Keratinocyte (primary cell): ENCODE measurements around the gene PFKFB4. TPM values are rescaled to one million over a fixed set of nuclear protein-coding genes. Genes with fewer than 3 reads are reported as not detected.

Experiments
- DNase-seq: peaks from one replicate; pipeline ENCODE4 v3.0.0-alpha.2; 2011; ENCODE audit warnings: low read depth, missing footprints, low spot score
- FAIRE-seq: peaks from 2 replicates; lab custom pipeline; 2011; peaks lifted over from hg19 to GRCh38; lab: Jason Lieb, UNC
- H2AFZ ChIP-seq: 2 replicates; pipeline ENCODE4 v1.6.0; 2012; ENCODE audit warnings: low read length, control low read depth, inconsistent platforms; ENCODE audit not compliant: control insufficient read depth
- H3K27ac ChIP-seq: 2 replicates; pipeline ENCODE4 v1.5.1; 2011; ENCODE audit warnings: low read length; ENCODE audit not compliant: control insufficient read depth, insufficient read depth
- H3K27me3 ChIP-seq: 3 replicates; pipeline ENCODE4 v1.6.0; 2011; ENCODE audit warnings: low read length; ENCODE audit not compliant: control insufficient read depth, insufficient read depth; ENCODE audit errors: extremely low read depth
- H3K36me3 ChIP-seq, 2 experiments: 2 replicates in 1 of 2; 3 replicates in 1 of 2; pipeline ENCODE4 v1.5.1; 2011; ENCODE audit warnings: low read length in 2 of 2, mild to moderate bottlenecking in 1 of 2; ENCODE audit not compliant: control insufficient read depth in 2 of 2, insufficient read depth in 2 of 2; ENCODE audit errors: extremely low read depth in 1 of 2
- H3K4me1 ChIP-seq: 3 replicates; pipeline ENCODE4 v1.5.1; 2011; ENCODE audit warnings: low read length; ENCODE audit not compliant: control insufficient read depth, insufficient read depth; ENCODE audit errors: extremely low read depth
- H3K4me2 ChIP-seq: 3 replicates; pipeline ENCODE4 v1.6.0; 2011; ENCODE audit warnings: low read depth, low read length; ENCODE audit not compliant: control insufficient read depth, insufficient read depth; ENCODE audit errors: extremely low read depth
- H3K4me3 ChIP-seq, 3 experiments: fragments of 200-600 bp in 1 of 3; sonication (generic) in 1 of 3; 2 replicates in 2 of 3; 3 replicates in 1 of 3; pipeline ENCODE4 v1.5.1; 2011 to 2016; ENCODE audit warnings: low read length in 3 of 3, mild to moderate bottlenecking in 3 of 3, control low read depth in 2 of 3, inconsistent platforms in 1 of 3, low read depth in 1 of 3, mixed read lengths in 1 of 3, mixed run types in 1 of 3, moderate library complexity in 1 of 3; ENCODE audit not compliant: control insufficient read depth in 2 of 3, insufficient read depth in 2 of 3; ENCODE audit errors: extremely low read depth in 1 of 3
- H3K79me2 ChIP-seq: 2 replicates; pipeline ENCODE4 v1.6.0; 2012; ENCODE audit warnings: low read length; ENCODE audit not compliant: control insufficient read depth, insufficient read depth
- H3K9ac ChIP-seq: 3 replicates; pipeline ENCODE4 v1.6.0; 2011; ENCODE audit warnings: low read length; ENCODE audit not compliant: control insufficient read depth, insufficient read depth; ENCODE audit errors: extremely low read depth
- H3K9me1 ChIP-seq: 3 replicates; pipeline ENCODE4 v1.6.0; 2011; ENCODE audit warnings: low read length; ENCODE audit not compliant: control insufficient read depth, insufficient read depth; ENCODE audit errors: extremely low read depth
- H3K9me3 ChIP-seq: 2 replicates; pipeline ENCODE4 v1.5.1; 2012; ENCODE audit warnings: low read depth, low read length; ENCODE audit not compliant: control insufficient read depth
- H4K20me1 ChIP-seq: 3 replicates; pipeline ENCODE4 v1.6.0; 2011; ENCODE audit warnings: low read length; ENCODE audit not compliant: control insufficient read depth, insufficient read depth; ENCODE audit errors: extremely low read depth
- EZH2 ChIP-seq: IDR thresholded peaks from one replicate; pipeline ENCODE4 v1.6.1; 2012; ENCODE audit warnings: inconsistent platforms, mild to moderate bottlenecking, low read length, moderate library complexity
- dilution Hi-C: fragments of 300-500 bp; cut with MboI; formaldehyde crosslinking; loops from one replicate; pipeline ENCODE4 v1.7.0; 2020; ENCODE audit warnings: low sequenced_read_pairs; ENCODE audit not compliant: extremely low pct_ligation_motif_present
- polyA plus RNA-seq, 5 experiments: library from polyadenylated mRNA; depleted of rRNA in 3 of 5; stranded (reverse) in 3 of 5; stranded (forward) in 1 of 5; unstranded in 1 of 5; fragments of >200 nt; gene quantifications; 1 replicate in 1 of 5; 2 replicates in 3 of 5; 3 replicates in 1 of 5; pipeline versions ENCODE4 v1.2.1 to v1.2.3, GENCODE V29; 2011 to 2012; ENCODE audit warnings: missing spikeins in 2 of 5, low read depth in 1 of 5, low replicate concordance in 1 of 5
- TF ChIP-seq, protein P1 (sequence below), 3 experiments: IDR thresholded peaks in 1 of 3; conservative IDR thresholded peaks in 1 of 3; optimal IDR thresholded peaks in 1 of 3; 2 replicates in 2 of 3; 3 replicates in 1 of 3; pipeline versions ENCODE3 to v1.5.1; 2011; ENCODE audit warnings: low read length in 3 of 3, mild to moderate bottlenecking in 3 of 3, moderate library complexity in 2 of 3, control low read depth in 1 of 3, inconsistent platforms in 1 of 3; ENCODE audit not compliant: insufficient read depth in 2 of 3; ENCODE audit errors: extremely low read depth in 1 of 3

Gene PFKFB4
- polyA plus RNA-seq, 1 donor (not counting 4 experiments of a cell fraction or from before 2014, with no cell fraction given), result 15.1 TPM

GRCh38 chr3:48543271-48543866, 13.2 kb downstream of the PFKFB4 start:
- H2AFZ ChIP-seq, result no peak overlapping the region
- no peaks in the 10 kb centered on the region for H3K4me1 ChIP-seq
- H3K9ac ChIP-seq, result no peak overlapping the region
- H3K4me2 ChIP-seq, result no peak overlapping the region
- H3K9me3 ChIP-seq, result no peaks in the 10 kb centered on the region
- DNase-seq (no peak), FAIRE-seq (no peak)
- H3K27me3 ChIP-seq, result no peaks in the 10 kb centered on the region
- H4K20me1 ChIP-seq, result no peaks in the 10 kb centered on the region
- H3K4me3 ChIP-seq, result no peak overlapping the region
- peaks cover 20 to 28% of the 10 kb centered on the region in 2 experiments for H3K36me3 ChIP-seq
- dilution Hi-C loops, result no loop called here
- no peak overlapping the region for H3K27ac ChIP-seq
- no peaks in the 10 kb centered on the region for H3K79me2 ChIP-seq
- H3K9me1 ChIP-seq, result no peaks in the 10 kb centered on the region
- TF ChIP-seq, protein P1, sequence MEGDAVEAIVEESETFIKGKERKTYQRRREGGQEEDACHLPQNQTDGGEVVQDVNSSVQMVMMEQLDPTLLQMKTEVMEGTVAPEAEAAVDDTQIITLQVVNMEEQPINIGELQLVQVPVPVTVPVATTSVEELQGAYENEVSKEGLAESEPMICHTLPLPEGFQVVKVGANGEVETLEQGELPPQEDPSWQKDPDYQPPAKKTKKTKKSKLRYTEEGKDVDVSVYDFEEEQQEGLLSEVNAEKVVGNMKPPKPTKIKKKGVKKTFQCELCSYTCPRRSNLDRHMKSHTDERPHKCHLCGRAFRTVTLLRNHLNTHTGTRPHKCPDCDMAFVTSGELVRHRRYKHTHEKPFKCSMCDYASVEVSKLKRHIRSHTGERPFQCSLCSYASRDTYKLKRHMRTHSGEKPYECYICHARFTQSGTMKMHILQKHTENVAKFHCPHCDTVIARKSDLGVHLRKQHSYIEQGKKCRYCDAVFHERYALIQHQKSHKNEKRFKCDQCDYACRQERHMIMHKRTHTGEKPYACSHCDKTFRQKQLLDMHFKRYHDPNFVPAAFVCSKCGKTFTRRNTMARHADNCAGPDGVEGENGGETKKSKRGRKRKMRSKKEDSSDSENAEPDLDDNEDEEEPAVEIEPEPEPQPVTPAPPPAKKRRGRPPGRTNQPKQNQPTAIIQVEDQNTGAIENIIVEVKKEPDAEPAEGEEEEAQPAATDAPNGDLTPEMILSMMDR (optimal IDR thresholded peaks at IDR 0.05 in 1 of 3, IDR thresholded peaks at IDR 0.05 in 1 of 3, conservative IDR thresholded peaks at IDR 0.05 in 1 of 3; ENCODE audit: extremely low read depth in 1 of 3, insufficient read depth in 2 of 3, low read length in 3 of 3), result no peak
- TF ChIP-seq EZH2, result no peak

GRCh38 chr3:48538451-48538850, 18.2 kb downstream of the PFKFB4 start:
- no peak overlapping the region for H3K9ac ChIP-seq
- TF ChIP-seq, protein P1 (optimal IDR thresholded peaks at IDR 0.05 in 1 of 3, IDR thresholded peaks at IDR 0.05 in 1 of 3, conservative IDR thresholded peaks at IDR 0.05 in 1 of 3; ENCODE audit: extremely low read depth in 1 of 3, insufficient read depth in 2 of 3, low read length in 3 of 3), result no peak
- TF ChIP-seq EZH2, result no peak

More at GRCh38 chr3:48538451-48538850, 18.2 kb downstream of the PFKFB4 start:
- dilution Hi-C loops, result no loop called here
- Histone ChIP-seq H3K9me1 (no peaks in the 10 kb centered on the region), H3K27ac (no peak overlapping the region), H3K36me3 (peaks cover 30 to 31% of the 10 kb centered on the region in 2 experiments), H3K79me2 (no peaks in the 10 kb centered on the region), H3K4me3 (no peak overlapping the region), H3K4me1 (peaks cover 11% of the 10 kb centered on the region), H3K9me3 (no peaks in the 10 kb centered on the region), H3K27me3 (no peaks in the 10 kb centered on the region), H2AFZ (no peak overlapping the region), H3K4me2 (no peak overlapping the region), H4K20me1 (no peaks in the 10 kb centered on the region)
- DNase-seq, result no peak
- no peak for FAIRE-seq
